Measurements from ENCODE around the gene TRIM42.

Gene TRIM42

DNA sequence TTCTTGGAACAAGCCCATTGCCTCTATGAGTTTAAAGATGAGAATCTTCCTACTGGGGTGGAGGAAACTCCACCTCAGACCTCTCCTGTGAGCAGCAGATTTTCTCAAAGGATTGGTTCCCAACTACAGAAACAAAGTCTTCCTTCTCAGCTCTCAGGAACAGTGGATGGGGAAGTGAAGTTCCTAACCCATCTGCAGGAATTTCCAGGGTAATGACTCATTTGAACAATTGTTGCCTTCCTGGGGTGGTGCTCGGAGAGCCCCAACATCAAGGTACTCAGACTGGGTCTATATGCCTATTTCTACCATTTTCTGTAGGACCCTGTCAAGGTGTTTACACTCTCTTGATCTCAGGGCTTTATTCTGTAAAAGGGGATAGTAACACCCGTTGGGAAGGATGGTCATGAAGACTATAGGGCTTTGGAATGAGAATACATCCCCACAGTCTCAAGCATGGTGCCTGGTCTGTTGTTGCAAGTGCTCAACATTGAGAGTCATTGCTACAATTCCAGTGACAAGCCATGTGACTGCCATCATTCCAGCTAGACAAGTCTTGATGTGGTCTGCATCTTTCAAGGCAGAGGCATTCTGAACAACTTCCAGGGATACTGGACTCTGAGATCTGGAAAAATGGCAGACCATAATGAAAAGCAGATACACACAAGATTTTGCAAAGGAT lies 33.0 kb downstream of the TRIM42 start:
- DNase-seq (ENCODE audit: low read depth, low spot score), result no peak

DNA sequence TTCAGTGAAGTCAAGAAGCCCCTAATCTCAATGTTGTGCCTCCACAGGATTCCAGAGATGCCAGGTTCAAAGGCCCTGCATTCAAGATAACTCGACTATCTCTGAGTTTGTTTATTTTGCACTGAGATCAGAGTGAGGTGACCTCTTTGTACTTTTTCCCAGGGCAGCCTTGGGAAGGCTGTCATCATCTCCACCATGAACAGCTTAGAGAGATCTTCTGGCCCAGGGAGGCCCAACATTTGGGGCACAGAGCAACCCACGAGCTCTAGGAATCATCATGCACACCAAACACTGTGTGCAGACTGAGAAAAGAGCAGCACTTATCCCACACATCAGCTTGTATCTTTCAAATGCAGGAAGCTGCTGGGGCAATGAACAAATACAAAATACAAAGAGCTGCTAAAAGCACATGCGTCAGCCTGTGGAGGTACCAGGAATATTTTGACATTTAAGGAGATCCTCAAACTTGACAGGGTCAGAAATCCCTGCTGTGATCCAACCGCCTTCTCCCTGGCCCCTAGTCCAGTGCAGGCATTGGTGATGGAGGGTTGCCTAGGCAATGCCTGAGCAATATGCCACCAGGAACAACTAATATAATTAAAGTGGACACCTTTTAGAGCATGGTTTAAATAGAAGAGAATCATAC lies 33.6 kb downstream of the TRIM42 start:
- no peak for DNase-seq (ENCODE audit: low read depth, low spot score)

GRCh38 chr3:140712301-140712700 lies 34.4 kb downstream of the TRIM42 start:
- DNase-seq (ENCODE audit: low read depth, low spot score), result no peak

GRCh38 chr3:140715035-140715434 lies 37.2 kb downstream of the TRIM42 start:
- DNase-seq (ENCODE audit: low read depth, low spot score), result no peak

DNA sequence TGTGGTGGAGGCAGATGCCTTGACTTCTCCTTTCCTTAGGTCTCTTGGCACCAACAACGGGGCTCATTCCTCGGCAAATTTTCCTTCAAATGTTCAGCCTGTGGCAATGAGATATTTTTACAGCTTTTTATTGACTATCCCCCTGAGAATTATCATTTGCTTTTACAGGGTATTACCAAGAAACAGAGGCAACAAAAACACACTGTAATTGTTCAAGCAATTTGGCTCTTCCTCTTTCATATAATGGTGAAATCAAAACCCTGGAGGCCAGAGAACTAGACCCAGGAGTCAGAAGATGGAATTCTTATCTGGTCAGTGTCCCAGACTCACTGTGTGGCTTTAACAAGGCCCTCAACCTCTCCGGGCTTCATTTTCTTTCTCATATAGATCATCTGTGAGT lies 40.1 kb downstream of the TRIM42 start:
- DNase-seq (ENCODE audit: low read depth, low spot score), result no peak

DNA sequence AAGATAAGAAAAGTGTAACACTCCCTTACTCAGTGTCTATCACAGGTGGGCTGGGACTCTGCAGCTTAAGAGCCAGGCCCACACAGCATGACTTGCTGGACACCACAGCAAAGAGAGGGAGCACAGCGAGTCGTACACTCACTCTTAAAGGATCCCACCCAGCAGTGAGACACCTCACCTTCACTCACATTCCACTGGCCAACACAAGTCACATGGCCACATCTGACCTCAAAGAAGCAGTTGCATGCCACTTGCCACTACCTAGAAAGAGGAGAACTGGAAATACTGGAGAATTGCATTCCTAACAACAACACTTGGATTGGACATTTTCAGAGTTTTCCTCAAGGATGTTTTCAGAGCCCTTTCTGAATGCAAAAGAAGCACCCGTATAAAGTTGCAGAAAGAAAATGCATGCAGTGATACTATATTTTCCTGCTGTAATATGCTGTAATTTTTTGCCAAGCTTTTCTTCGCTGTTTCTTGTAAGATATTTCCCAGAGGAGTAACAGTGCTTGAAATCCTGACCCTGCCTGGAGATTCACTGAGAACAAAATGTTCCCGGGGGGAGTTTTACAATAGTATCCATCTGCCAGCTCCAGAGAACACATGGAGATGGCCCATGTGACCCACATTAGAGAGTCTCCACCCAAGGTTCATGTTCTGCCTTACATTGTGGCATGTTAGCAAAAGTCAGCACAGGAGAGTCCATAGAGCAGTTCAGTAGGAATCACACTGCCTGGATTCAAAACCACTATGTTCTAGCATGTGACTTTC lies 42.2 kb downstream of the TRIM42 start:
- no peak for DNase-seq (ENCODE audit: low read depth, low spot score)

DNA sequence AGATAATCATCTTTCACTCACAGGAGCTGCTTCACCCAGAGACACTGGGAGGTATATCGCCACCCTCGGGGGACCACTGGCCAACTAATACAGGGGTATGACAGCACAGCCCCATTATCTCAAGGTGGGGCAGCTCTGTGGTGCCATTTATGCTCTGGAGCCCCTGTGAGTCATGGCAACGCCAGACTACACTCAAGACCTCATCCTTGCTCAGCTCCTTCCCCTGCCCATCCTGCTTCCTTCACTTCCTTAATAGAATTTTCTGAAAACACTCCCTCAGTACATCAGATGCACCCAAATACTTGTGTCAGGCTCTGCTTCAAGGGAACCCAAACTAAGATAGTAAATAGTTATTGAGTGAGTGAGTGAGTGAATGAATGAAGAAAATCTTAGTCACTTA lies 45.7 kb downstream of the TRIM42 start:
- DNase-seq (ENCODE audit: low read depth, low spot score), result no peak

GRCh38 chr3:140724856-140725812 lies 47.3 kb downstream of the TRIM42 start:
- no peak for DNase-seq (ENCODE audit: low read depth, low spot score)

- no peak for DNase-seq (ENCODE audit: low read depth, low spot score)
These were observed 48.2 kb downstream of the TRIM42 start for GRCh38 chr3:140726066-140726465.

DNA sequence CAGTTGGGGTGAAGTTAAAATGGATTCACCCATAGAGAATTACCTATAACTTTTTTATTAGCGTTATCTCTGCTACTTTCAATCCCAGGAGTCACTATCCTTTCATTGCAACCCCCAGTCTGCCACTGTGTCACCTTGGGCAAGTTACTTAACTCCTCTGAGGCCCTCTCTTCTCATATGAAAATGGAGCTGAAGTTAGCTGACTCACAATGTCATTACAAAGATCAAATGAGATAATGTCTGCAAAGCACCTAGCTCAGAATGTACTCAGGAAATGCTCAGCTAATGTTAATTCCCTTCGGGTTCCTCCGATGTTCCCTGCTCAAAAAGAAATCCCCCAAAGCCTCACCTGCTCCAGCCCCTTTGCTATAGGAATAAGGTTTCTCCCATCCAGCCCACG lies 50.0 kb downstream of the TRIM42 start:
- DNase-seq (ENCODE audit: low read depth, low spot score), result no peak

- DNase-seq (ENCODE audit: low read depth, low spot score), result no peak
These were observed 53.7 kb downstream of the TRIM42 start for GRCh38 chr3:140731440-140732119.

- DNase-seq (ENCODE audit: low read depth, low spot score), result no peak
These were observed 55.8 kb downstream of the TRIM42 start for GRCh38 chr3:140733623-140734022.

DNA sequence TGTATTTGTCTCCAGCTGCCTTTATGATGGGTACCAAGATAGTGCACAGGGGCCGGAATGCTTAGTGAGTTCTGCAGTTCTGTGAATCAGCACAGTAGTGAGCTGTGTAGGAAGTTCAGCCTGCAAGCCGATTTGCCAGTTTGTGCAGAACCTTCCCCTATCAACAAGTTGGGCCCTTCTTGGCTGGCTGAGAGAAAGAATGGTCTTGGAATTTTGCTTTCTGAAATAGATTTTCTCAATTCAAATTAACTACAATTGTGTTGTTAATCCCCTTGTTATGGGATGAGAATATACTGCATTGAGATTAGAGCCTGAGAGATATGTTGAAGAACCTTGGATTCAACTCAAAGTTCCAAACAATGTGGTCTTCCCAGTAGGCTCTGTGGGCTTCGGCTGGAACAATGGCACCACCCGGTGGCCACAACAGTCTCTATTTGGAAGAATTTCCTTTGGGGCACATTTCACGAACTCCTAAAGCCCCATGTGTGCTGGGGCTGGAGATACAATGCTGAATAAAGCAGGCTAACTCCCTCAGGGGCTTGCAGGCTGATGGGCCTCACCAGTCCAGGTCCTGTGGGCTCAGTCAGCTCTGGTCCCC lies 59.1 kb downstream of the TRIM42 start:
- DNase-seq (ENCODE audit: low read depth, low spot score), result peak; percentile 40

DNA sequence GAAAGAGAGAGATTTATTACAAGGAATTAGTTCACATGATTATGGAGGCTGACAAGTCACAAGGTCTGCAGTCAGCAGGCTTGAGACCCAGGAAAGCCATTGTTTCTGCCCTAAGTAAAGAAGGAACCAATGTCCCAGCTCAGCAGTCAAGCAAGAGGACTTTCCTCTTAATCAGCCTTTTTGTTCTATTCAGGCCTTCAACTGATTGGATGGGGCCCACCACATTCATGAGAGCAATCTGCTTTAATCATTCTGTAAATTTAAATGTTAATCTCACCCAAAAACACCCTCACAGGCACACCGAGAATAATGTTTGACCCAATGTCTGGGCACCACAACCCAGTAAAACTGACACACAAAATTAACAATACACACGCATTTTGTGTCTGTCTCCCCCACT lies 64.3 kb downstream of the TRIM42 start:
- no peak for DNase-seq (ENCODE audit: low read depth, low spot score)

GRCh38 chr3:140748171-140748570 lies 70.3 kb downstream of the TRIM42 start:
- DNase-seq (ENCODE audit: low read depth, low spot score), result no peak

DNA sequence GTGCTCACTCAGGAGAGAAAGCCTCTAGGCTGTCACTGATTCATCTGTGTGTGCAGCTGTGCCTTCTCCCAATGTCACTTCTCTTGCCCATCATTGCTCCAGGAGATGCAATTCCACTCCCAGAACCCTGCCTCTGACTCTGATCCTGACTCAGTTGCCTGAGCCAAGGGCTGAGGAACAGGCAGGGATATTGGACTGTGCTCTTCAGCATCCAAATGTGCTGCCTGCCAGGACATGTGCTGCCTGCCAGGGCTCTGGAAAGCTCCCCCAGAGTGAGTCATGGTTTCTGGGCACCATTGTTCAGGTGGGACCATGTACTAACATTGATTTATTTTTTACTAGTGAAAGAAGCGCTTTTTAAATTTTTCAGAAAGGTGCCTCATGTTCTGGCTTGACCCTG lies 71.0 kb downstream of the TRIM42 start:
- no peak for DNase-seq (ENCODE audit: low read depth, low spot score)

Measured in iPS DF 19.7 (cell line).